OCI-LY1 (cell line): ENCODE results near the gene RFX1.
A peak's percentile ranks its signal among the peaks of the same experiment; 100 is the strongest.
"Not testable (repeated sequence)": the region's sequence is repeated elsewhere in the genome, so short reads cannot be mapped to it uniquely, and the experiment has no call there.

ENCODE experiments used
- H2AFZ ChIP-seq: fragments of 200-600 bp; sonication (generic), shearing (Covaris generic); 2 replicates; pipeline ENCODE4 v1.6.0; 2014; ENCODE audit warnings: antibody characterized with exemption, mild to moderate bottlenecking, low read length
- H3F3A ChIP-seq: fragments of 200-600 bp; sonication (generic), shearing (Covaris generic); 2 replicates; pipeline ENCODE4 v1.6.0; 2014; ENCODE audit warnings: mild to moderate bottlenecking, antibody characterized with exemption, low read length, moderate library complexity; ENCODE audit not compliant: insufficient read depth
- H3K27ac ChIP-seq: fragments of 200-600 bp; sonication (generic); 2 replicates; pipeline ENCODE4 v1.5.1; 2014; ENCODE audit warnings: low read length, mixed run types, mild to moderate bottlenecking, low read depth; ENCODE audit not compliant: poor library complexity, severe bottlenecking
- H3K27me3 ChIP-seq: fragments of 200-600 bp; sonication (generic); 2 replicates; pipeline ENCODE4 v1.6.0; 2014; ENCODE audit warnings: antibody characterized with exemption, mild to moderate bottlenecking, low read length, moderate library complexity; ENCODE audit not compliant: insufficient read depth
- H3K36me3 ChIP-seq: fragments of 200-600 bp; sonication (generic); 2 replicates; pipeline ENCODE4 v1.6.1; 2014; ENCODE audit warnings: mild to moderate bottlenecking, antibody characterized with exemption, low read length, moderate library complexity, mixed read lengths; ENCODE audit not compliant: insufficient read depth
- H3K4me1 ChIP-seq: fragments of 200-600 bp; sonication (generic); 2 replicates; pipeline ENCODE4 v1.5.1; 2014; ENCODE audit warnings: mild to moderate bottlenecking, low read length, moderate library complexity; ENCODE audit not compliant: insufficient read depth, severe bottlenecking
- H3K4me2 ChIP-seq: fragments of 200-600 bp; sonication (generic), shearing (Covaris generic); 2 replicates; pipeline ENCODE4 v1.6.1; 2014; ENCODE audit warnings: low read length
- H3K4me3 ChIP-seq: fragments of 200-600 bp; sonication (generic); 2 replicates; pipeline ENCODE4 v1.5.1; 2014; ENCODE audit warnings: low read length, low read depth, mild to moderate bottlenecking, mixed read lengths; ENCODE audit not compliant: poor library complexity, severe bottlenecking
- H3K79me2 ChIP-seq: fragments of 200-600 bp; shearing (Covaris generic); 2 replicates; pipeline ENCODE4 v1.6.1; 2016; ENCODE audit warnings: mixed run types, low read length, mixed read lengths; ENCODE audit not compliant: insufficient read depth
- H3K9ac ChIP-seq: fragments of 200-600 bp; sonication (generic), shearing (Covaris generic); 2 replicates; pipeline ENCODE4 v1.6.1; 2014; ENCODE audit warnings: mild to moderate bottlenecking, low read length, mixed read lengths
- H3K9me2 ChIP-seq: fragments of 200-600 bp; sonication (generic), shearing (Covaris generic); 2 replicates; pipeline ENCODE4 v1.6.1; 2014; ENCODE audit warnings: low read depth, mild to moderate bottlenecking, low read length, mixed read lengths
- H3K9me3 ChIP-seq: fragments of 200-600 bp; shearing (Covaris generic); 2 replicates; pipeline ENCODE4 v1.6.1; 2014; ENCODE audit warnings: low read length, mixed read lengths
- H4K20me1 ChIP-seq: fragments of 200-600 bp; sonication (generic), shearing (Covaris generic); 2 replicates; pipeline ENCODE4 v1.6.0; 2016; ENCODE audit warnings: mild to moderate bottlenecking, low read length; ENCODE audit not compliant: insufficient read depth
- CTCF ChIP-seq: fragments of 200-600 bp; sonication (generic), shearing (Covaris generic); IDR thresholded peaks from 2 replicates; pipeline ENCODE4 v1.5.1; 2017; ENCODE audit warnings: mild to moderate bottlenecking, antibody characterized with exemption, low read length, moderate library complexity, mixed read lengths
- EZH2 ChIP-seq: fragments of 200-600 bp; sonication (generic), shearing (Covaris generic); IDR thresholded peaks from 2 replicates; pipeline ENCODE4 v1.8.0; 2017; ENCODE audit warnings: borderline replicate concordance, mixed run types, mild to moderate bottlenecking, antibody characterized with exemption, low read length, moderate library complexity, mixed read lengths

RFX1 gene

GRCh38 chr19:14027856-14028450 lies 21.8 kb upstream of the RFX1 start, which contains the start of gene RLN3:
Gene RLN3, plus strand, starts transcription at chr19:14028148. Its CDS starts 57 bp downstream, at chr19:14028205.
- H3K27ac ChIP-seq = no peak within 1 kb of the TSS
- H3K4me1 ChIP-seq = peaks cover 11% of the 10 kb centered on the region
- no peaks in the 10 kb centered on the region for H3K36me3 ChIP-seq
- no peaks in the 10 kb centered on the region for H3K9me2 ChIP-seq
- no peaks in the 10 kb centered on the region for H3K9me3 ChIP-seq
- no peaks in the 10 kb centered on the region for H3K79me2 ChIP-seq
- no peak within 1 kb of the TSS for H2AFZ ChIP-seq
- TF ChIP-seq CTCF (no peak), EZH2 (no peak)
- no peak within 1 kb of the TSS for H3K9ac ChIP-seq
- no peak within 1 kb of the TSS for H3K4me3 ChIP-seq
- H3F3A ChIP-seq = no peaks in the 10 kb centered on the region
- H3K4me2 ChIP-seq = no peak within 1 kb of the TSS
- H3K27me3 ChIP-seq = peaks cover 5% of the 10 kb centered on the region; the same call in 1 of the 2 replicates
- no peaks in the 10 kb centered on the region for H4K20me1 ChIP-seq

- not testable (repeated sequence) for H4K20me1 ChIP-seq, H3K9ac ChIP-seq, H3K4me2 ChIP-seq, H3K79me2 ChIP-seq, H3F3A ChIP-seq, H3K27me3 ChIP-seq, H3K9me2 ChIP-seq, H3K4me3 ChIP-seq, H2AFZ ChIP-seq, H3K4me1 ChIP-seq, H3K27ac ChIP-seq, H3K9me3 ChIP-seq, H3K36me3 ChIP-seq
Measured at GRCh38 chr19:14026652-14027192, 20.6 kb upstream of the RFX1 start.

GRCh38 chr19:14023404-14024235 lies 17.5 kb upstream of the RFX1 start:
- H3K36me3 ChIP-seq = no peaks in the 10 kb centered on the region
- no peaks in the 10 kb centered on the region for H3K9me2 ChIP-seq
- H3K9me3 ChIP-seq = no peaks in the 10 kb centered on the region
- H3K27ac ChIP-seq = no peak overlapping the region
- H3F3A ChIP-seq = no peaks in the 10 kb centered on the region
- H4K20me1 ChIP-seq = no peaks in the 10 kb centered on the region
- H3K27me3 ChIP-seq = no peaks in the 10 kb centered on the region
- no peak overlapping the region for H3K4me3 ChIP-seq
- H2AFZ ChIP-seq = no peak overlapping the region
- H3K9ac ChIP-seq = no peak overlapping the region
- no peak overlapping the region for H3K4me2 ChIP-seq
- peaks cover 7% of the 10 kb centered on the region for H3K4me1 ChIP-seq
- peak; percentile 32; the same call in 1 of the 2 replicates for TF ChIP-seq CTCF
- no peak for TF ChIP-seq EZH2
- H3K79me2 ChIP-seq = no peaks in the 10 kb centered on the region
